Tibial artery (tissue), 4 donors: ENCODE results near the gene LCE2C.
"Not testable (repeated sequence)": the region's sequence is repeated elsewhere in the genome, so short reads cannot be mapped to it uniquely, and the experiment has no call there.

Experiments
- DNase-seq, 2 donors: peaks; one replicate each; pipeline ENCODE4 v3.0.0-alpha.2; 2019
- H3K27ac ChIP-seq, 2 donors: fragments of 200-600 bp; sonication (generic) in 1 of 2; 1 replicate in 1 of 2; 2 replicates in 1 of 2; pipeline ENCODE4 v1.5.1; 2018 to 2019; ENCODE audit warnings: mild to moderate bottlenecking in 1 of 2
- H3K27me3 ChIP-seq, 2 donors: fragments of 200-600 bp; sonication (generic) in 1 of 2; one replicate each; pipeline versions ENCODE4 v1.5.1 to v1.6.0; 2016 to 2019
- H3K36me3 ChIP-seq, 3 donors: fragments of 200-600 bp; sonication (generic) in 2 of 3; one replicate each; pipeline ENCODE4 v1.5.1; 2016 to 2019; ENCODE audit warnings: mild to moderate bottlenecking in 2 of 3
- H3K4me1 ChIP-seq, 4 donors: fragments of 200-600 bp; sonication (generic) in 2 of 4; 1 replicate in 3 of 4; 2 replicates in 1 of 4; pipeline ENCODE4 v1.5.1; 2016 to 2019
- H3K4me3 ChIP-seq, 2 donors: fragments of 200-600 bp; sonication (generic) in 1 of 2; 1 replicate in 1 of 2; 2 replicates in 1 of 2; pipeline ENCODE4 v1.5.1; 2018 to 2019; ENCODE audit warnings: mild to moderate bottlenecking in 2 of 2
- H3K9me3 ChIP-seq, 3 donors: fragments of 200-600 bp; sonication (generic) in 1 of 3; one replicate each; pipeline ENCODE4 v1.5.1; 2016 to 2019
- intact Hi-C: fragments of 100-400 bp; cut with DNase I; formaldehyde crosslinking; loops from one replicate; pipeline ENCODE4 v1.15.0; 2023; ENCODE audit warnings: low total_unique reads
- TF ChIP-seq, protein P1 (sequence below), 2 experiments: fragments of 200-600 bp in 1 of 2; fragments of 450-650 bp in 1 of 2; IDR thresholded peaks; one replicate each; pipeline ENCODE4 v1.5.1; 2017 to 2019; ENCODE audit warnings: antibody characterized with exemption in 2 of 2, mild to moderate bottlenecking in 1 of 2, moderate library complexity in 1 of 2

The LCE2C gene

DNA sequence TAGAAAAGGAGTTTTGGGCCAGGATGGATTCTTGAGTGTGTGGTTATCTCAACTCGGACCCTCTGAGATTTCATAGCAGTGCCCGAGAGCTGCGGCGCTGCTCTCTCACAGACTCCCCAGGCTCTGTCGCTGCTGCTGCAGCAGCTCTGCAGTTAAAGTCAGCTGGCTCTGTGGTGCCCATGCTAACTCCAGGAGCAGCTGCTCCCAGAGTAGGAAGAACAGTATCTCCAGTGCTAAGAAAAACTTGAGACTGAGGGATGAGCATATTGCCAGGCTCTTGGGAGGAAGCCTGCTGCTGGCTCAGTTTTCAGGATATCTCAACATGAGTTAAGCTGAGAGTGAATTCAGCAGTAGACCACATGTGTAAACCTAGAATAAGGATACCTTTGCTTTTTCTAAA lies 7.4 kb upstream of the LCE2C start:
- intact Hi-C loops: no loop called here
- no peaks in the 10 kb centered on the region for H3K36me3 ChIP-seq
- no peaks in the 10 kb centered on the region for H3K4me1 ChIP-seq
- DNase-seq: no peak
- H3K27ac ChIP-seq: no peak overlapping the region
- TF ChIP-seq, protein P1, sequence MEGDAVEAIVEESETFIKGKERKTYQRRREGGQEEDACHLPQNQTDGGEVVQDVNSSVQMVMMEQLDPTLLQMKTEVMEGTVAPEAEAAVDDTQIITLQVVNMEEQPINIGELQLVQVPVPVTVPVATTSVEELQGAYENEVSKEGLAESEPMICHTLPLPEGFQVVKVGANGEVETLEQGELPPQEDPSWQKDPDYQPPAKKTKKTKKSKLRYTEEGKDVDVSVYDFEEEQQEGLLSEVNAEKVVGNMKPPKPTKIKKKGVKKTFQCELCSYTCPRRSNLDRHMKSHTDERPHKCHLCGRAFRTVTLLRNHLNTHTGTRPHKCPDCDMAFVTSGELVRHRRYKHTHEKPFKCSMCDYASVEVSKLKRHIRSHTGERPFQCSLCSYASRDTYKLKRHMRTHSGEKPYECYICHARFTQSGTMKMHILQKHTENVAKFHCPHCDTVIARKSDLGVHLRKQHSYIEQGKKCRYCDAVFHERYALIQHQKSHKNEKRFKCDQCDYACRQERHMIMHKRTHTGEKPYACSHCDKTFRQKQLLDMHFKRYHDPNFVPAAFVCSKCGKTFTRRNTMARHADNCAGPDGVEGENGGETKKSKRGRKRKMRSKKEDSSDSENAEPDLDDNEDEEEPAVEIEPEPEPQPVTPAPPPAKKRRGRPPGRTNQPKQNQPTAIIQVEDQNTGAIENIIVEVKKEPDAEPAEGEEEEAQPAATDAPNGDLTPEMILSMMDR (IDR thresholded peaks at IDR 0.05): no peak
- H3K4me3 ChIP-seq: no peak overlapping the region
- H3K27me3 ChIP-seq: peaks cover 0 to 3% of the 10 kb centered on the region in 2 donors
- no peaks in the 10 kb centered on the region for H3K9me3 ChIP-seq

- no peak overlapping the region for H3K27ac ChIP-seq
- H3K9me3 ChIP-seq: no peaks in the 10 kb centered on the region
- no peak overlapping the region for H3K4me3 ChIP-seq
- TF ChIP-seq, protein P1 (IDR thresholded peaks at IDR 0.05): no peak
- H3K36me3 ChIP-seq: no peaks in the 10 kb centered on the region
- intact Hi-C loops: no loop called here
- H3K4me1 ChIP-seq: no peaks in the 10 kb centered on the region
- DNase-seq: no peak
- no peaks in the 10 kb centered on the region for H3K27me3 ChIP-seq
These were observed 2.1 kb upstream of the LCE2C start for GRCh38 chr1:152673016-152673415.

GRCh38 chr1:152679459-152679858 lies 4.4 kb downstream of the LCE2C start:
- no peaks in the 10 kb centered on the region for H3K9me3 ChIP-seq
- TF ChIP-seq, protein P1 (IDR thresholded peaks at IDR 0.05): no peak
- intact Hi-C loops: no loop called here
- no peak for DNase-seq
- H3K27me3 ChIP-seq: no peaks in the 10 kb centered on the region
- no peaks in the 10 kb centered on the region for H3K4me1 ChIP-seq
- H3K36me3 ChIP-seq: no peaks in the 10 kb centered on the region
- H3K4me3 ChIP-seq: no peak overlapping the region
- no peak overlapping the region for H3K27ac ChIP-seq

GRCh38 chr1:152681616-152682015 lies 6.5 kb downstream of the LCE2C start:
- H3K4me1 ChIP-seq: no peaks in the 10 kb centered on the region
- intact Hi-C loops: no loop called here
- H3K27me3 ChIP-seq: no peaks in the 10 kb centered on the region
- H3K4me3 ChIP-seq: no peak overlapping the region
- H3K36me3 ChIP-seq: no peaks in the 10 kb centered on the region
- DNase-seq: no peak
- TF ChIP-seq, protein P1 (IDR thresholded peaks at IDR 0.05): no peak
- no peak overlapping the region for H3K27ac ChIP-seq
- H3K9me3 ChIP-seq: no peaks in the 10 kb centered on the region

GRCh38 chr1:152683846-152684245 lies 8.8 kb downstream of the LCE2C start:
- no peaks in the 10 kb centered on the region for H3K9me3 ChIP-seq
- TF ChIP-seq, protein P1 (IDR thresholded peaks at IDR 0.05): no peak
- no peak overlapping the region for H3K27ac ChIP-seq
- intact Hi-C loops: no loop called here
- H3K4me3 ChIP-seq: no peak overlapping the region
- no peaks in the 10 kb centered on the region for H3K4me1 ChIP-seq
- H3K36me3 ChIP-seq: no peaks in the 10 kb centered on the region
- no peaks in the 10 kb centered on the region for H3K27me3 ChIP-seq
- DNase-seq: no peak

DNA sequence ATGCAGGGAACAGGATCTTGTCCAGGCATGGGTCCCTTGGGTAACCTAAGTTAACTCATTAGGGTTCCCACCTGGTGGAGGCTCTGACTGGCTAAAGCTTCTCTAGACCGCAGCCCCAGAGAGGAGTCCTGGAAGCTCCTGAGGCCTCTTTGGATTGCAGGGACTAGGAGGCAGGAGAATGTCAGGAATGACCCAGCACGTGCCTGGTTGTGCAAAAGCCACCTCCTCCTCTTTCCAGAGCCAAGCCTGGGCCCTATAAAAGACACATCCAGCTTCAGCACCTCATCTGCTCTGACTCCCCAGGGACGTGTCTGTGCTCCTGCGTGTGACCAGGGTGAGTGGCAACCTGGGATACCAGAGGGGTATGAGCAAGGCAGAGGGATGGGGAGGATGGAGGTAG lies 10.7 kb downstream of the LCE2C start, which contains the start of gene LCE2B:
Gene LCE2B (plus strand): TSS at position 301 of the 400 bp plus-strand sequence. CDS start 721 bp downstream, outside the sequence.
- not testable (repeated sequence) for DNase-seq

More for the DNA sequence above, 10.7 kb downstream of the LCE2C start, which contains the start of gene LCE2B:
- H3K27ac ChIP-seq, H3K36me3 ChIP-seq, intact Hi-C loops, H3K4me3 ChIP-seq, H3K4me1 ChIP-seq, H3K9me3 ChIP-seq, H3K27me3 ChIP-seq: not testable (repeated sequence)
